Measurements from ENCODE around the gene ABCB8. TPM values are rescaled to one million over a fixed set of nuclear protein-coding genes. Genes with fewer than 3 reads are reported as not detected.

ABCB8 gene
- 7.9 and 19.9 TPM in 2 replicates for total RNA-seq (ENCODE audit: low replicate concordance)

GRCh38 chr7:151028131-151028947, at the start of gene ABCB8:
ABCB8 (plus strand) TSS chr7:151028450; CDS start chr7:151028516, 66 bp downstream.
- TF ChIP-seq EZH2phosphoT487 (IDR thresholded peaks at IDR 0.05) = no peak
- no peak for TF ChIP-seq EZH2 (IDR thresholded peaks at IDR 0.05)
- TF ChIP-seq CTCF (IDR thresholded peaks at IDR 0.05) = peak; percentile 53
- H4K20me1 ChIP-seq (ENCODE audit: low read depth) = no peaks in the 10 kb centered on the region
- H3K9me3 Mint-ChIP-seq = no peaks in the 10 kb centered on the region
- no peaks in the 10 kb centered on the region for H3K36me3 ChIP-seq
- no peaks in the 10 kb centered on the region for H3K9me3 ChIP-seq (ENCODE audit: low read depth)
- H3K27ac ChIP-seq = no peak within 1 kb of the TSS
- peaks cover 2% of the 10 kb centered on the region for H3K79me2 ChIP-seq (ENCODE audit: low read depth)
- H3K27ac Mint-ChIP-seq = peak within 1 kb of the TSS; percentile 81
- no peak within 1 kb of the TSS for H3K9ac ChIP-seq
- H3K36me3 Mint-ChIP-seq = peaks cover 4% of the 10 kb centered on the region
- H3K27me3 ChIP-seq = peaks cover 24% of the 10 kb centered on the region
- H3K27me3 Mint-ChIP-seq (ENCODE audit: insufficient read depth, low read depth) = peaks cover 11% of the 10 kb centered on the region
- peaks cover 40% of the 10 kb centered on the region for H3K4me1 Mint-ChIP-seq
- peak within 1 kb of the TSS; percentile 85 for H3K4me2 ChIP-seq
- H3F3A ChIP-seq (ENCODE audit: low read depth) = peaks cover 17% of the 10 kb centered on the region
- peaks cover 13% of the 10 kb centered on the region for H3K4me1 ChIP-seq
- DNase-seq (ENCODE audit: low spot score) = peak; percentile 98
- H3K4me3 Mint-ChIP-seq = peak within 1 kb of the TSS; percentile 90
- H3K4me3 ChIP-seq = peak within 1 kb of the TSS; percentile 83
- H2AFZ ChIP-seq (replicated peaks) = peak within 1 kb of the TSS; percentile 94

DNA sequence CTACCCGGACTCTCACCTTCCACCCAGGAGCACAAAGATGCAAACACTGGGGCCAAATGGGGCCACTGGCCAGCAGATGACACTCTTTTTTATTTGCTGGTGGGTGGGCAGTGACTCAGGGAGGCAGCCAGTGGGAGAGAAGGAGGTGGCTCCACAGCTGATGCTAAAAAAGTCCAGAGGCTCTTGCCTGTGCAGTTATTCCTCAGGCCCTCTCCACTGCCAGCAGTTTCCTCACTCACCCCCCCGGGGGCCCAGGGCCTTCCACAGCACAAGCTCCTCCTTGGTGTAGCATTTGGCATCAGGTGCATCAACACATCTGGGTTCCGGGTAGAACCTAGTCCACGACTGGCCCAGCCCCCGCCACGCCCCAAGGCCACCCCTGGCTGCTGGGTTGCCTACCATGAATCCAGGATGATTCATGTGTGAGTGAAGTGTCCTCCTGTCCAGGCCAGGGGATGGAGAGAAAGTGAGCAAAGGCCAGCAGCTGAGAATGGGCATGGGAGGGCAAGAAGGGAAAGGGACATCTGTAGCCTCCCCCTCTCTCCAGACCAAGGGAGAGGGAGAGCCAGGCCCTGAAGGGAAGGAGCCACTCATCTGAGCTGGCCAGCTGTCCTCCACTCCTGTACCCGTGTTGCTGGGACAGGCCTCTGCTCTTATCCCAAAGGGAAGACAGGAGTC, 48.4 kb upstream of the ABCB8 start:
- H3K4me1 ChIP-seq = peaks cover 42% of the 10 kb centered on the region
- peak overlapping the region; percentile 81 for H3K4me2 ChIP-seq
- H4K20me1 ChIP-seq (ENCODE audit: low read depth) = peaks cover 23% of the 10 kb centered on the region
- H3K4me3 Mint-ChIP-seq = peak overlapping the region; percentile 75
- no peak overlapping the region for H3K9ac ChIP-seq
- no peak for TF ChIP-seq EZH2phosphoT487 (IDR thresholded peaks at IDR 0.05)
- TF ChIP-seq EZH2 (IDR thresholded peaks at IDR 0.05) = no peak
- no peak for TF ChIP-seq CTCF (IDR thresholded peaks at IDR 0.05)
- no peaks in the 10 kb centered on the region for H3K9me3 Mint-ChIP-seq
- H3K36me3 ChIP-seq = no peaks in the 10 kb centered on the region
- H3K27ac ChIP-seq = no peak overlapping the region
- H3K27me3 ChIP-seq = peaks cover 65% of the 10 kb centered on the region
- peaks cover 36% of the 10 kb centered on the region for H3F3A ChIP-seq (ENCODE audit: low read depth)
- no peaks in the 10 kb centered on the region for H3K36me3 Mint-ChIP-seq
- H3K79me2 ChIP-seq (ENCODE audit: low read depth) = no peaks in the 10 kb centered on the region
- H3K27me3 Mint-ChIP-seq (ENCODE audit: insufficient read depth, low read depth) = peaks cover 45% of the 10 kb centered on the region
- no peaks in the 10 kb centered on the region for H3K9me3 ChIP-seq (ENCODE audit: low read depth)
- H2AFZ ChIP-seq (replicated peaks) = no peak overlapping the region
- H3K4me3 ChIP-seq = peak overlapping the region; percentile 47
- H3K27ac Mint-ChIP-seq = no peak overlapping the region
- no peak for DNase-seq (ENCODE audit: low spot score)
- H3K4me1 Mint-ChIP-seq = peaks cover 37% of the 10 kb centered on the region

DNA sequence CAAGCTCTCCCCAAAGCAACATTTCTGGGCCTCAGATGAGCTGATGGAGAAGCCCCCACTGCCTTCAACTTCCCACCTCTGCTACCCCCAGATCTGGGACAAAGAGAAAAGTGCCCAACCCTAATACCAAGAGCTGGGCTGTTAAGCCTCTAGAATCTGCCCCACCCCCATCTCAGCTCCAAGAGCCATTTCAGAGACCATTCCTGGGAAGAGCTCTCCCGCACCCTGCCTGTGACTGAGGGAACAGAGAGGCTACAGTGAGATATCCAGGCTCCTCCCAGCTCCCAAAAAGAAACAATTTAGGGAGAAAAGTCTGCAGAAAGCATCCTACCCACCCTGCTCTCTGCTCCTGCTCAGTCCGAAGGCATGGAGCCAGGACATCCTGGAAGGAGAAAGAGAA, 47.6 kb upstream of the ABCB8 start:
- Histone ChIP-seq H3K9me3 (ENCODE audit: low read depth) (no peaks in the 10 kb centered on the region), H3K9ac (no peak overlapping the region), H3K27ac (no peak overlapping the region), H4K20me1 (ENCODE audit: low read depth) (peaks cover 19% of the 10 kb centered on the region), H3K4me1 (peaks cover 36% of the 10 kb centered on the region), H3K4me2 (peak overlapping the region; percentile 81), H3K36me3 (no peaks in the 10 kb centered on the region), H3K79me2 (ENCODE audit: low read depth) (no peaks in the 10 kb centered on the region), H2AFZ (replicated peaks) (no peak overlapping the region), H3K4me3 (no peak overlapping the region), H3F3A (ENCODE audit: low read depth) (peaks cover 30% of the 10 kb centered on the region), H3K27me3 (peaks cover 59% of the 10 kb centered on the region)
- DNase-seq (ENCODE audit: low spot score) = peak; percentile 77
- no peak overlapping the region for H3K27ac Mint-ChIP-seq
- H3K27me3 Mint-ChIP-seq (ENCODE audit: insufficient read depth, low read depth) = peaks cover 42% of the 10 kb centered on the region
- no peaks in the 10 kb centered on the region for H3K9me3 Mint-ChIP-seq
- TF ChIP-seq EZH2phosphoT487 (IDR thresholded peaks at IDR 0.05) (no peak), CTCF (IDR thresholded peaks at IDR 0.05) (peak; percentile 39)
- H3K4me3 Mint-ChIP-seq = peak overlapping the region; percentile 71
- peaks cover 33% of the 10 kb centered on the region for H3K4me1 Mint-ChIP-seq
- no peaks in the 10 kb centered on the region for H3K36me3 Mint-ChIP-seq

Measured in neural progenitor cell (in vitro differentiated cells).